PFSK-1 (cell line): ENCODE measurements around the gene DEFB114. TPM values are rescaled to one million over a fixed set of nuclear protein-coding genes. Genes with fewer than 3 reads are reported as not detected.

Source experiments
- FOXP2 ChIP-seq: optimal IDR thresholded peaks from 2 replicates; pipeline ENCODE3; 2011; ENCODE audit warnings: borderline replicate concordance, control low read depth, inconsistent platforms; ENCODE audit not compliant: insufficient read depth; ENCODE audit errors: extremely low read length, extremely low read depth
- POLR2AphosphoS5 ChIP-seq: IDR thresholded peaks from 2 replicates; pipeline ENCODE4 v1.6.1; 2012; ENCODE audit warnings: low read depth, mild to moderate bottlenecking, control low read depth, low read length, moderate library complexity
- REST ChIP-seq, 2 experiments: IDR thresholded peaks; 2 replicates each; pipeline versions ENCODE4 v1.6.1 to v1.8.0; 2011 to 2012; ENCODE audit warnings: low read depth in 2 of 2, low read length in 2 of 2, control low read depth in 1 of 2, inconsistent platforms in 1 of 2, mild to moderate bottlenecking in 1 of 2, moderate library complexity in 1 of 2; ENCODE audit not compliant: insufficient read depth in 1 of 2
- SIN3A ChIP-seq: IDR thresholded peaks from 2 replicates; pipeline ENCODE4 v1.6.1; 2012; ENCODE audit warnings: mild to moderate bottlenecking, low read length, moderate library complexity, borderline replicate concordance; ENCODE audit not compliant: insufficient read depth
- TAF1 ChIP-seq: IDR thresholded peaks from 2 replicates; pipeline ENCODE4 v1.6.1; 2012; ENCODE audit warnings: low read length, control low read depth, borderline replicate concordance; ENCODE audit not compliant: insufficient read depth
- polyA plus RNA-seq: library from polyadenylated mRNA; unstranded; fragments of >200 nt; gene quantifications from one replicate; pipeline ENCODE4 v1.2.1, GENCODE V29; 2012; ENCODE audit warnings: low read depth, missing spikeins; ENCODE audit not compliant: insufficient read length

DEFB114 gene
- not detected for polyA plus RNA-seq

GRCh38 chr6:49964064-49964463 is at the start of gene DEFB114:
Gene DEFB114, minus strand, starts transcription at chr6:49964164. Its CDS starts 59 bp downstream, at chr6:49964105.
- TF ChIP-seq FOXP2 (no peak), TAF1 (no peak), POLR2AphosphoS5 (no peak), REST (IDR thresholded peaks at IDR 0.05; ENCODE audit: insufficient read depth in 1 of 2, low read depth in 2 of 2, low read length in 2 of 2) (no peak), SIN3A (no peak)

- TF ChIP-seq SIN3A (no peak), TAF1 (no peak), POLR2AphosphoS5 (no peak), REST (IDR thresholded peaks at IDR 0.05; ENCODE audit: insufficient read depth in 1 of 2, low read depth in 2 of 2, low read length in 2 of 2) (no peak), FOXP2 (no peak)
These were observed 43.9 kb upstream of the DEFB114 start for GRCh38 chr6:50007819-50008218.

GRCh38 chr6:50003139-50003538 is 39.2 kb upstream of the DEFB114 start:
- TF ChIP-seq SIN3A (no peak), REST (IDR thresholded peaks at IDR 0.05; ENCODE audit: insufficient read depth in 1 of 2, low read depth in 2 of 2, low read length in 2 of 2) (no peak), TAF1 (no peak), FOXP2 (no peak), POLR2AphosphoS5 (no peak)

- TF ChIP-seq TAF1 (no peak), SIN3A (no peak), FOXP2 (no peak), REST (IDR thresholded peaks at IDR 0.05; ENCODE audit: insufficient read depth in 1 of 2, low read depth in 2 of 2, low read length in 2 of 2) (no peak), POLR2AphosphoS5 (no peak)
These were observed 31.3 kb upstream of the DEFB114 start for GRCh38 chr6:49995278-49995677.

- TF ChIP-seq SIN3A (no peak), FOXP2 (no peak), TAF1 (no peak), POLR2AphosphoS5 (no peak), REST (IDR thresholded peaks at IDR 0.05; ENCODE audit: insufficient read depth in 1 of 2, low read depth in 2 of 2, low read length in 2 of 2) (no peak)
These were observed 24.9 kb upstream of the DEFB114 start for GRCh38 chr6:49988900-49989299.
